GM12878 (cell line): ENCODE measurements around the gene TRIM13. TPM values are rescaled to one million over a fixed set of nuclear protein-coding genes. Genes with fewer than 3 reads are reported as not detected.

ENCODE experiments used
- ATAC-seq: fragments of 200-7000 bp; cut with Tn5 transposase; 3 replicates; pipeline ENCODE4 v1.9.1; 2020; ENCODE audit warnings: mild to moderate bottlenecking, moderate library complexity
- Bru-seq: library from RNA; stranded (reverse); fragments of 400-500 nt; gene quantifications from one replicate; lab custom pipeline; 2021; lab: Mats Ljungman, UMichigan
- BruChase-seq, 2 experiments: library from RNA; stranded (reverse); fragments of 400-500 nt; gene quantifications; one replicate each; lab custom pipeline; 2021; lab: Mats Ljungman, UMichigan
- BruUV-seq: library from RNA; stranded (reverse); fragments of 400-500 nt; replicated peaks from 2 replicates; lab custom pipeline; 2021; lab: Mats Ljungman, UMichigan
- CTCF ChIA-PET: fragments of 300-600 bp; sonication (Branson Sonifier 250); formaldehyde crosslinking; extraction: SDS; loops from one replicate; lab custom pipeline; 2021; ENCODE audit warnings: inconsistent platforms; lab: Yijun Ruan, JAX
- POLR2A ChIA-PET: fragments of 350-600 bp; formaldehyde crosslinking; extraction: SDS; loops from one replicate; lab custom pipeline; 2021; ENCODE audit warnings: inconsistent platforms; lab: Charles Lee
- RAD21 ChIA-PET: fragments of 300-600 bp; sonication (Branson Sonifier 250); formaldehyde crosslinking; loops from one replicate; lab custom pipeline; 2023; ENCODE audit warnings: antibody characterized with exemption; ENCODE audit not compliant: unreplicated experiment; lab: Charles Lee
- SMC1A ChIA-PET: fragments of 300-600 bp; sonication (Branson Sonifier 250); formaldehyde crosslinking; loops from one replicate; lab custom pipeline; 2023; ENCODE audit not compliant: unreplicated experiment, uncharacterized antibody; lab: Charles Lee
- DNase-seq: peaks from one replicate; pipeline ENCODE4 v3.0.0-alpha.2; 2011; ENCODE audit warnings: low read depth, low spot score
- FAIRE-seq: peaks from 3 replicates; lab custom pipeline; 2011; peaks lifted over from hg19 to GRCh38; lab: Jason Lieb, UNC
- H2AFZ ChIP-seq: 2 replicates; pipeline ENCODE4 v1.6.0; 2011; ENCODE audit warnings: low read depth, low read length, control low read depth; ENCODE audit not compliant: control insufficient read depth
- H3K27ac ChIP-seq: 2 replicates; pipeline ENCODE4 v1.5.1; 2011; ENCODE audit warnings: control low read depth; ENCODE audit not compliant: control insufficient read depth, insufficient read depth
- H3K27me3 ChIP-seq, 2 experiments: replicated peaks in 1 of 2; 2 replicates each; pipeline versions ENCODE4 v1.6.0 to v1.6.1; 2011; ENCODE audit warnings: low read length in 1 of 2; ENCODE audit not compliant: control insufficient read depth in 2 of 2, insufficient read depth in 2 of 2
- H3K36me3 ChIP-seq, 2 experiments: 2 replicates each; pipeline ENCODE4 v1.5.1; 2011; ENCODE audit warnings: low read length in 1 of 2; ENCODE audit not compliant: control insufficient read depth in 2 of 2, insufficient read depth in 2 of 2
- H3K4me1 ChIP-seq: 2 replicates; pipeline ENCODE4 v1.6.1; 2011; ENCODE audit warnings: mild to moderate bottlenecking, low read length, moderate library complexity, mixed read lengths; ENCODE audit not compliant: control insufficient read depth, insufficient read depth
- H3K4me2 ChIP-seq: 2 replicates; pipeline ENCODE4 v1.6.0; 2011; ENCODE audit warnings: control low read depth; ENCODE audit not compliant: control insufficient read depth, insufficient read depth
- H3K4me3 ChIP-seq: fragments of 200-600 bp; sonication (generic); 2 replicates; pipeline ENCODE4 v1.5.1; 2016
- H3K79me2 ChIP-seq: 2 replicates; pipeline ENCODE4 v1.6.0; 2011; ENCODE audit warnings: low read length; ENCODE audit not compliant: control insufficient read depth, insufficient read depth
- H3K9ac ChIP-seq: 2 replicates; pipeline ENCODE4 v1.8.0; 2011; ENCODE audit warnings: low read length, control low read depth, mixed read lengths; ENCODE audit not compliant: control insufficient read depth, insufficient read depth
- H3K9me3 ChIP-seq: replicated peaks from 3 replicates; pipeline ENCODE4 v1.5.1; 2011; ENCODE audit warnings: mild to moderate bottlenecking, low read length; ENCODE audit not compliant: control insufficient read depth, insufficient read depth
- H4K20me1 ChIP-seq: 2 replicates; pipeline ENCODE4 v1.6.0; 2011; ENCODE audit not compliant: control insufficient read depth, insufficient read depth
- BRCA1 ChIP-seq: IDR thresholded peaks from 2 replicates; pipeline ENCODE4 v1.6.1; 2011; ENCODE audit warnings: low read depth, low read length, improper control_type of control experiment
- MEF2B ChIP-seq: fragments of 450-650 bp; IDR thresholded peaks from 2 replicates; pipeline ENCODE4 v1.6.1; 2018; ENCODE audit warnings: mild to moderate bottlenecking, moderate library complexity; ENCODE audit not compliant: partially characterized antibody, poor library complexity, severe bottlenecking
- NRF1 ChIP-seq: conservative IDR thresholded peaks from 2 replicates; pipeline ENCODE4 v1.6.1; 2011; ENCODE audit warnings: mild to moderate bottlenecking, low read depth, low read length, improper control_type of control experiment
- WGBS: methylation state at CpG from one replicate; pipeline ENCODE4 v1.1.6; 2016; ENCODE audit warnings: low lambda C conversion rate; ENCODE audit not compliant: insufficient replicate concordance, insufficient coverage; ENCODE audit errors: missing lambda C conversion rate; 5-methylcytosine and 5-hydroxymethylcytosine counted together
- in situ Hi-C: fragments of 300-500 bp; cut with MboI; formaldehyde crosslinking; loops from 9 replicates; pipeline ENCODE4 v1.14.3; 2018; ENCODE audit warnings: mixed read lengths
- intact Hi-C: fragments of 100-400 bp; cut with micrococcal nuclease; formaldehyde crosslinking; loops from one replicate; pipeline ENCODE4 v1.14.2; 2022; ENCODE audit not compliant: unreplicated experiment
- long read RNA-seq, 2 experiments: library from polyadenylated mRNA; unstranded; transcript quantifications; one replicate each; pipeline ENCODE4 v2.0.0, GENCODE V29; 2019 to 2020
- polyA minus RNA-seq, 3 experiments: library from RNA; depleted of rRNA, polyadenylated mRNA; stranded (reverse); fragments of >200 nt; gene quantifications; 2 replicates each; pipeline ENCODE4 v1.2.3, GENCODE V29; 2011
- polyA plus RNA-seq, 11 experiments: library from polyadenylated mRNA; depleted of rRNA in 4 of 11; unstranded in 6 of 11; stranded (reverse) in 5 of 11; fragments of >200 nt; fragmentation: Nextera tagmentation in 4 of 11; fragmentation: Illumina TruSeq in 1 of 11; extraction: Ambion mirVana in 4 of 11; extraction: Trizol in 1 of 11; gene quantifications; 1 replicate in 1 of 11; 2 replicates in 10 of 11; pipeline versions ENCODE4 v1.2.1 to v1.2.3, GENCODE V29; 2011 to 2016; ENCODE audit warnings: inconsistent platforms in 2 of 11, missing spikeins in 2 of 11, low read depth in 1 of 11
- total RNA-seq, 4 experiments: library from RNA; depleted of rRNA in 3 of 4; stranded (reverse); fragments of >200 nt in 3 of 4; fragmentation: Illumina TruSeq in 1 of 4; extraction: Trizol in 1 of 4; gene quantifications; 2 replicates each; pipeline versions ENCODE4 v1.2.1 to v1.2.3, GENCODE V29; 2013 to 2021
- TF ChIP-seq, protein P1 (sequence below): IDR thresholded peaks from 2 replicates; pipeline ENCODE4 v1.6.1; 2011; ENCODE audit warnings: borderline replicate concordance, low read depth, mild to moderate bottlenecking, moderate library complexity, mixed read lengths, low read length; ENCODE audit not compliant: insufficient read depth; ENCODE audit errors: extremely low read length
- TF ChIP-seq, protein P2 (sequence below): fragments of 450-650 bp; IDR thresholded peaks from 2 replicates; pipeline ENCODE4 v1.6.1; 2017; ENCODE audit warnings: low read depth, mild to moderate bottlenecking, moderate library complexity
- TF ChIP-seq, protein P3 (sequence below): fragments of 450-650 bp; IDR thresholded peaks from 2 replicates; pipeline ENCODE4 v1.6.1; 2017; ENCODE audit warnings: mild to moderate bottlenecking, moderate library complexity

The TRIM13 gene, protein sequence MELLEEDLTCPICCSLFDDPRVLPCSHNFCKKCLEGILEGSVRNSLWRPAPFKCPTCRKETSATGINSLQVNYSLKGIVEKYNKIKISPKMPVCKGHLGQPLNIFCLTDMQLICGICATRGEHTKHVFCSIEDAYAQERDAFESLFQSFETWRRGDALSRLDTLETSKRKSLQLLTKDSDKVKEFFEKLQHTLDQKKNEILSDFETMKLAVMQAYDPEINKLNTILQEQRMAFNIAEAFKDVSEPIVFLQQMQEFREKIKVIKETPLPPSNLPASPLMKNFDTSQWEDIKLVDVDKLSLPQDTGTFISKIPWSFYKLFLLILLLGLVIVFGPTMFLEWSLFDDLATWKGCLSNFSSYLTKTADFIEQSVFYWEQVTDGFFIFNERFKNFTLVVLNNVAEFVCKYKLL
- total RNA-seq (2013; cell fraction: nucleolus; rRNA removed) = 16.0 and 17.4 TPM in 2 replicates
- total RNA-seq (2014; rRNA removed) (15.4 and 18.6 TPM in 2 replicates), total RNA-seq (2014; rRNA removed; fragmentation: Illumina TruSeq; extraction: Trizol) (18.9 and 20.6 TPM in 2 replicates), total RNA-seq (2021) (20.1 and 21.2 TPM in 2 replicates), polyA plus RNA-seq (2011; rRNA removed) (22.7 and 34.0 TPM in 2 replicates), polyA plus RNA-seq (2014; fragmentation: Illumina TruSeq; extraction: Trizol) (24.2 and 24.8 TPM in 2 replicates), polyA plus RNA-seq (2014; fragmentation: Nextera tagmentation; extraction: Ambion mirVana) (10 to 100 TPM; 25.7 to 33.8 TPM), polyA plus RNA-seq (2014; rRNA removed) (14.7 and 17.0 TPM in 2 replicates), polyA plus RNA-seq (2016; fragmentation: Nextera tagmentation; extraction: Ambion mirVana) (10 to 100 TPM; 20.7 to 20.8 TPM), polyA minus RNA-seq (2011; rRNA and poly(A)+ RNA removed) (12.7 and 17.8 TPM in 2 replicates), Bru-seq, nascent RNA (percentile 86 among the genes with signal in this experiment), BruChase-seq, experiment 1, labeled RNA remaining after a 6-hour chase (percentile 64 among the genes with signal in this experiment), BruChase-seq, experiment 2, labeled RNA remaining after a 2-hour chase (percentile 78 among the genes with signal in this experiment)
- 19.9 TPM for polyA plus RNA-seq (2011; ENCODE audit: low read depth)
- polyA plus RNA-seq (2011; cell fraction: cytosol; rRNA removed) = 9.2 and 11.0 TPM in 2 replicates
- polyA plus RNA-seq (2011; cell fraction: nucleus; rRNA removed) = 10.5 and 12.6 TPM in 2 replicates
- 17.6 and 17.9 TPM in 2 replicates for polyA plus RNA-seq (2012)
- polyA minus RNA-seq (2011; cell fraction: cytosol; rRNA and poly(A)+ RNA removed) = 4.4 and 5.7 TPM in 2 replicates
- 3.5 and 6.1 TPM in 2 replicates for polyA minus RNA-seq (2011; cell fraction: nucleus; rRNA and poly(A)+ RNA removed)
- long read RNA-seq, experiment 1, transcript TRIM13-204 (3 exons, 2,607 nt) = major isoform, 14 of 20 reads
- long read RNA-seq, experiment 1, partial matches to known transcripts = 1 of 20 reads
- long read RNA-seq, experiment 1, other reads (novel, unspliced or antisense) = 2 of 20 reads
- long read RNA-seq, experiment 2, full-length matches to known transcripts = 99 of 117 reads
- long read RNA-seq, experiment 2, partial matches to known transcripts = 2 of 117 reads
- long read RNA-seq, experiment 2, other reads (novel, unspliced or antisense) = 16 of 117 reads

DNA sequence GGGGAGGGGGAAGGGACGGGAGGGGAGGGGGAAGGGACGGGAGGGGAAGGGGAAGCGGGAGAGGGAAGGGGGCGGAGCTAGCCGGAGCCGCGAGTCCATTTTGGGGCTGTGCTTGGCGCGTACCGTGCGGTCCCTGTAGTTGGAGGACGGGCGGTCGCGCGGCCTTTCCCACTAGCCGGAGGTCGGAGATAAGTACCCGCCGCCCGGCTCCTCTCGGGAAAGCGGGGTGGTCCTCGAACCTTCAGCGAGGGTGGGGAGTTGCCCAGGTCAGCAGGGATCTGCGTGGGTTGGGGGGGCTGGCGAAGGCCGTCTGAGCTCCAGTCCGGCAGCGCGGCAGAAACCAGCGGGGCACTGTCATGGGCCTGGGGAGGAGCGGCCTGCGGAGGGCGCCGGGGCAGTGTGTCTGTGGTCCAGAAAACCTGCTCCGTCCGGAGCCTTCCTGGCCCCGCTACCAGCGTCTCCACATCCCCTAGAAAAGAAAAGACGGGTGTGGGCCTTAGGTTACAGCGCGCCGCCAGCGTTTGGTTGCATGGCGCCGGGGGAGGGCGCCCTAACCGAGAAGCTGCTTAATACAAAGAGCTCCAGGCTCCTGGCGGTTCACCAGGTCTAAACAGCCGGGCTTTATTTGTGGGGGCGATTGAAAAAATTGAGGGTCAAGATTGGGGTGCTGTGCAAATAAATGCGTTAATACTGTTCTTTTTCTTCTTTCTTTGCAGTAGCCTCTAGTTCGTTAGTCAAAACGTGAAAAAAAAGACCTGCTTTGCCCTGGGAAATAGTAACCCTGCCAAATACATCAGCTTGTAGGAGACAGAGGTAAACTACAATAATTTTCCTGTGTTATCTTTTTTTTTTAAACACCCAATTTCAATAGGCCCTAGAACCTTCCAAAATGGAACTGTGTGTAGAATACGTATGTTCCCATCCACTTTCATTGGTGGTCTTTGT is at the start of gene TRIM13:
Gene TRIM13, plus strand, starts transcription at position 92 of the 945 bp plus-strand sequence. CDS start 14,899 bp downstream, outside the sequence.
- Histone ChIP-seq H3K9ac (peak within 1 kb of the TSS; percentile 96), H3K4me2 (peak within 1 kb of the TSS; percentile 98), H3K27ac (peak within 1 kb of the TSS; percentile 96), H2AFZ (peak within 1 kb of the TSS; percentile 81), H3K36me3 (peaks cover 0 to 9% of the 10 kb centered on the region in 2 experiments; a peak in 1 of 4 replicates), H3K79me2 (peaks cover 35% of the 10 kb centered on the region), H3K4me1 (peaks cover 12% of the 10 kb centered on the region), H3K27me3 (no peaks in the 10 kb centered on the region), H3K4me3 (peak within 1 kb of the TSS; percentile 92), H3K9me3 (no peaks in the 10 kb centered on the region), H4K20me1 (no peaks in the 10 kb centered on the region)
- intact Hi-C loops (loop anchor here (1.0 to 5.0 kb wide), 6 partner anchors 60 to 915 kb away; partner anchors contain the start of gene SPRYD7), in situ Hi-C loops (loop anchor here (5.0 kb wide), 1 partner anchor 910 kb away; the partner anchor contains the start of gene RNASEH2B)
- WGBS = under 1% methylated on average over 43 of the region's 56 CpGs
- DNase-seq (peak; percentile 48), ATAC-seq (peak; percentile 84), FAIRE-seq (peak; percentile 66)
- CTCF ChIA-PET = interaction anchor here (0.6 to 6.4 kb wide), 30 partner anchors 9 to 1074 kb away, joined by 3 to 159 read pairs (median 4); partner anchors contain the start of genes KCNRG and SPRYD7
- RAD21 ChIA-PET = interaction anchor here (0.6 to 6.5 kb wide), 35 partner anchors 9 to 917 kb away, joined by 3 to 175 read pairs (median 4); partner anchors contain the start of genes RNASEH2B and SPRYD7
- TSS peak; percentile 77 for BruUV-seq
- POLR2A ChIA-PET = interaction anchor here (0.5 to 4.3 kb wide), 12 partner anchors 26 to 918 kb away, joined by 3 to 80 read pairs (median 4); partner anchors contain the start of gene SPRYD7
- SMC1A ChIA-PET = interaction anchor here (0.6 to 3.8 kb wide), 29 partner anchors 9 to 1078 kb away, joined by 3 to 38 read pairs (median 4); partner anchors contain the start of gene SPRYD7
- TF ChIP-seq, protein P1, sequence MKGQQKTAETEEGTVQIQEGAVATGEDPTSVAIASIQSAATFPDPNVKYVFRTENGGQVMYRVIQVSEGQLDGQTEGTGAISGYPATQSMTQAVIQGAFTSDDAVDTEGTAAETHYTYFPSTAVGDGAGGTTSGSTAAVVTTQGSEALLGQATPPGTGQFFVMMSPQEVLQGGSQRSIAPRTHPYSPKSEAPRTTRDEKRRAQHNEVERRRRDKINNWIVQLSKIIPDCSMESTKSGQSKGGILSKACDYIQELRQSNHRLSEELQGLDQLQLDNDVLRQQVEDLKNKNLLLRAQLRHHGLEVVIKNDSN = no peak
- no peak for TF ChIP-seq BRCA1
- no peak for TF ChIP-seq NRF1
- TF ChIP-seq, protein P2, sequence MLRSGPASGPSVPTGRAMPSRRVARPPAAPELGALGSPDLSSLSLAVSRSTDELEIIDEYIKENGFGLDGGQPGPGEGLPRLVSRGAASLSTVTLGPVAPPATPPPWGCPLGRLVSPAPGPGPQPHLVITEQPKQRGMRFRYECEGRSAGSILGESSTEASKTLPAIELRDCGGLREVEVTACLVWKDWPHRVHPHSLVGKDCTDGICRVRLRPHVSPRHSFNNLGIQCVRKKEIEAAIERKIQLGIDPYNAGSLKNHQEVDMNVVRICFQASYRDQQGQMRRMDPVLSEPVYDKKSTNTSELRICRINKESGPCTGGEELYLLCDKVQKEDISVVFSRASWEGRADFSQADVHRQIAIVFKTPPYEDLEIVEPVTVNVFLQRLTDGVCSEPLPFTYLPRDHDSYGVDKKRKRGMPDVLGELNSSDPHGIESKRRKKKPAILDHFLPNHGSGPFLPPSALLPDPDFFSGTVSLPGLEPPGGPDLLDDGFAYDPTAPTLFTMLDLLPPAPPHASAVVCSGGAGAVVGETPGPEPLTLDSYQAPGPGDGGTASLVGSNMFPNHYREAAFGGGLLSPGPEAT = peak; percentile 77; the same call in 1 of the 2 replicates
- peak; percentile 16 for TF ChIP-seq MEF2B
- TF ChIP-seq, protein P3, sequence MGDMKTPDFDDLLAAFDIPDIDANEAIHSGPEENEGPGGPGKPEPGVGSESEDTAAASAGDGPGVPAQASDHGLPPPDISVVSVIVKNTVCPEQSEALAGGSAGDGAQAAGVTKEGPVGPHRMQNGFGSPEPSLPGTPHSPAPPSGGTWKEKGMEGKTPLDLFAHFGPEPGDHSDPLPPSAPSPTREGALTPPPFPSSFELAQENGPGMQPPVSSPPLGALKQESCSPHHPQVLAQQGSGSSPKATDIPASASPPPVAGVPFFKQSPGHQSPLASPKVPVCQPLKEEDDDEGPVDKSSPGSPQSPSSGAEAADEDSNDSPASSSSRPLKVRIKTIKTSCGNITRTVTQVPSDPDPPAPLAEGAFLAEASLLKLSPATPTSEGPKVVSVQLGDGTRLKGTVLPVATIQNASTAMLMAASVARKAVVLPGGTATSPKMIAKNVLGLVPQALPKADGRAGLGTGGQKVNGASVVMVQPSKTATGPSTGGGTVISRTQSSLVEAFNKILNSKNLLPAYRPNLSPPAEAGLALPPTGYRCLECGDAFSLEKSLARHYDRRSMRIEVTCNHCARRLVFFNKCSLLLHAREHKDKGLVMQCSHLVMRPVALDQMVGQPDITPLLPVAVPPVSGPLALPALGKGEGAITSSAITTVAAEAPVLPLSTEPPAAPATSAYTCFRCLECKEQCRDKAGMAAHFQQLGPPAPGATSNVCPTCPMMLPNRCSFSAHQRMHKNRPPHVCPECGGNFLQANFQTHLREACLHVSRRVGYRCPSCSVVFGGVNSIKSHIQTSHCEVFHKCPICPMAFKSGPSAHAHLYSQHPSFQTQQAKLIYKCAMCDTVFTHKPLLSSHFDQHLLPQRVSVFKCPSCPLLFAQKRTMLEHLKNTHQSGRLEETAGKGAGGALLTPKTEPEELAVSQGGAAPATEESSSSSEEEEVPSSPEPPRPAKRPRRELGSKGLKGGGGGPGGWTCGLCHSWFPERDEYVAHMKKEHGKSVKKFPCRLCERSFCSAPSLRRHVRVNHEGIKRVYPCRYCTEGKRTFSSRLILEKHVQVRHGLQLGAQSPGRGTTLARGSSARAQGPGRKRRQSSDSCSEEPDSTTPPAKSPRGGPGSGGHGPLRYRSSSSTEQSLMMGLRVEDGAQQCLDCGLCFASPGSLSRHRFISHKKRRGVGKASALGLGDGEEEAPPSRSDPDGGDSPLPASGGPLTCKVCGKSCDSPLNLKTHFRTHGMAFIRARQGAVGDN = 0 out of 2 replicates have a peak, but pooled peaks have one; percentile 4
